Kidney (tissue), 14 donors: ENCODE results near the gene TCF3. TPM values are rescaled to one million over a fixed set of nuclear protein-coding genes. Genes with fewer than 3 reads are reported as not detected.

Experiments
- DNase-seq, 5 donors: peaks; one replicate each; pipeline ENCODE4 v3.0.0-alpha.2; 2013 to 2020
- FAIRE-seq: peaks from 2 replicates; lab custom pipeline; 2012; peaks lifted over from hg19 to GRCh38; lab: Jason Lieb, UNC
- H3K27ac ChIP-seq, 2 donors: one replicate each; pipeline ENCODE4 v1.7.0; 2013; ENCODE audit warnings: low read depth in 2 of 2, low read length in 2 of 2, inconsistent platforms in 1 of 2
- H3K27me3 ChIP-seq: one replicate; pipeline ENCODE4 v1.7.1; 2013; ENCODE audit warnings: low read length, inconsistent platforms; ENCODE audit not compliant: control insufficient read depth, insufficient read depth
- H3K36me3 ChIP-seq, 3 donors: one replicate each; pipeline versions ENCODE4 v1.7.0 to v1.7.1; 2013; ENCODE audit warnings: low read length in 3 of 3, control low read depth in 1 of 3, inconsistent platforms in 1 of 3; ENCODE audit not compliant: insufficient read depth in 3 of 3, control insufficient read depth in 2 of 3
- H3K4me1 ChIP-seq, 3 donors: one replicate each; pipeline versions ENCODE4 v1.7.0 to v1.7.1; 2013; ENCODE audit warnings: low read length in 3 of 3, inconsistent platforms in 1 of 3, low read depth in 1 of 3; ENCODE audit not compliant: control insufficient read depth in 2 of 3, insufficient read depth in 2 of 3
- H3K4me3 ChIP-seq, 3 donors: one replicate each; pipeline versions ENCODE4 v1.7.0 to v1.8.1; 2013; ENCODE audit warnings: low read length in 3 of 3, control low read depth in 1 of 3, inconsistent platforms in 1 of 3
- H3K9ac ChIP-seq, 3 donors: one replicate each; pipeline versions ENCODE4 v1.7.0 to v1.7.1; 2013; ENCODE audit warnings: low read length in 3 of 3, control low read depth in 1 of 3, inconsistent platforms in 1 of 3
- H3K9me3 ChIP-seq, 3 donors: one replicate each; pipeline versions ENCODE4 v1.7.0 to v1.7.1; 2013; ENCODE audit warnings: low read length in 3 of 3, control low read depth in 1 of 3, inconsistent platforms in 1 of 3; ENCODE audit not compliant: control insufficient read depth in 2 of 3, insufficient read depth in 1 of 3
- CTCF ChIP-seq: IDR thresholded peaks from 3 replicates; pipeline ENCODE4 v1.5.1; 2012; ENCODE audit warnings: mild to moderate bottlenecking, moderate library complexity, borderline replicate concordance; ENCODE audit not compliant: insufficient read depth; ENCODE audit errors: extremely low read depth
- intact Hi-C: fragments of 100-400 bp; cut with DNase I; formaldehyde crosslinking; loops from one replicate; pipeline ENCODE4 v1.11.1; 2022
- polyA plus RNA-seq: library from polyadenylated mRNA; stranded (reverse); fragments of 350-450 nt; fragmentation: Illumina TruSeq; extraction: RNeasy Lipid Tissue Mini Kit (QIAGEN cat#74804); gene quantifications from one replicate; pipeline ENCODE4 v1.2.3, GENCODE V29; 2014; ENCODE audit warnings: low read depth, low replicate concordance; ENCODE audit not compliant: insufficient read depth
- total RNA-seq: library from RNA; stranded (reverse); fragmentation: NEBNext Ultra II Directional; extraction: Animal tissue kit (Norgen Biotek cat#: 25700); gene quantifications from one replicate; pipeline ENCODE4 v1.2.1, GENCODE V29; 2021
- donor health status: control.
- donor health status: control.
- donor health status: control.
- donor health status: control.
- donor health status: control.
- donor health status: DM: yes; HTN: yes; CAD: no.
- donor health status: Normal renal cell carcinoma (clear cell type).

The TCF3 gene
- total and polyA plus RNA-seq, 2 donors from 2014 or later: 20.3 to 50.2 TPM

- no peak for TF ChIP-seq CTCF
- Histone ChIP-seq H3K9me3 (no peaks in the 10 kb centered on the region), H3K9ac (no peak overlapping the region), H3K36me3 (peaks cover 0 to 2% (median 0%) of the 10 kb centered on the region in 3 donors), H3K27me3 (no peaks in the 10 kb centered on the region), H3K4me3 (no peak overlapping the region), H3K27ac (no peak overlapping the region), H3K4me1 (no peaks in the 10 kb centered on the region)
- DNase-seq: no peak
- intact Hi-C loops: no loop called here
- FAIRE-seq: no peak
Observed at GRCh38 chr19:1575323-1576241, 76.8 kb downstream of the TCF3 start.

- Histone ChIP-seq H3K9me3 (no peaks in the 10 kb centered on the region), H3K27ac (no peak overlapping the region), H3K27me3 (no peaks in the 10 kb centered on the region), H3K36me3 (peaks cover 0 to 2% (median 0%) of the 10 kb centered on the region in 3 donors), H3K4me3 (no peak overlapping the region), H3K4me1 (no peaks in the 10 kb centered on the region), H3K9ac (no peak overlapping the region)
- DNase-seq (no peak), FAIRE-seq (no peak)
- intact Hi-C loops: no loop called here
- no peak for TF ChIP-seq CTCF
Observed at GRCh38 chr19:1574354-1575136, 77.9 kb downstream of the TCF3 start.

- peaks cover 0 to 2% (median 0%) of the 10 kb centered on the region in 3 donors for H3K36me3 ChIP-seq
- no peak overlapping the region for H3K27ac ChIP-seq
- DNase-seq (no peak), FAIRE-seq (no peak)
- H3K9ac ChIP-seq: no peak overlapping the region
- H3K9me3 ChIP-seq: no peaks in the 10 kb centered on the region
- no peak for TF ChIP-seq CTCF
- H3K27me3 ChIP-seq: no peaks in the 10 kb centered on the region
- intact Hi-C loops: no loop called here
- no peak overlapping the region for H3K4me3 ChIP-seq
- H3K4me1 ChIP-seq: peaks cover 0 to 3% (median 0%) of the 10 kb centered on the region in 3 donors
Observed at GRCh38 chr19:1572795-1573194, 79.6 kb downstream of the TCF3 start.
